Activated T-cell treated with anti-CD3 and anti-CD28 coated beads, Interleukin-2, amount 50 U/mL, for 48 hours (primary cell): ENCODE results near the gene ACOT13.
"Not testable (repeated sequence)": the region's sequence is repeated elsewhere in the genome, so short reads cannot be mapped to it uniquely, and the experiment has no call there.

Experiments used
- DNase-seq, 2 experiments: peaks; one replicate each; pipeline ENCODE4 v3.0.0-alpha.2; 2020

The ACOT13 gene

DNA sequence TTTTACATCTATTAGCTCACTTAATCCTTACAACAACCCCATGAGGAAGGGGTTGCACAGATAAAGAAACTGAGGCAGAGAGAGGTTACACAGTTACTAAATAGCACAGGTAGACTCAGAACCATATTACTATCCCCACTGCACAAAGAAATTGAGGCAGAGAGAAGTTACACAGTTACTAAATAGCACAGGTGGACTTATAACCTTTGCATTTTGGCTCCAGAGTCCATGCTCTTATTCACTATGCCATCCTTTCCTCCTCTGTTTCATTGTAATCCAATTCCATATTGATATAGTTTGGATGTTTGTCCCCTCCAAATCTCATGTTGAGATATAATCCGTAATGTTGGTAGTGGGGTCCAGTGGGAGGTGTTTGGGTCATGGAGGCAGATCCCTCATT lies 3.7 kb upstream of the ACOT13 start:
- no peak for DNase-seq

DNA sequence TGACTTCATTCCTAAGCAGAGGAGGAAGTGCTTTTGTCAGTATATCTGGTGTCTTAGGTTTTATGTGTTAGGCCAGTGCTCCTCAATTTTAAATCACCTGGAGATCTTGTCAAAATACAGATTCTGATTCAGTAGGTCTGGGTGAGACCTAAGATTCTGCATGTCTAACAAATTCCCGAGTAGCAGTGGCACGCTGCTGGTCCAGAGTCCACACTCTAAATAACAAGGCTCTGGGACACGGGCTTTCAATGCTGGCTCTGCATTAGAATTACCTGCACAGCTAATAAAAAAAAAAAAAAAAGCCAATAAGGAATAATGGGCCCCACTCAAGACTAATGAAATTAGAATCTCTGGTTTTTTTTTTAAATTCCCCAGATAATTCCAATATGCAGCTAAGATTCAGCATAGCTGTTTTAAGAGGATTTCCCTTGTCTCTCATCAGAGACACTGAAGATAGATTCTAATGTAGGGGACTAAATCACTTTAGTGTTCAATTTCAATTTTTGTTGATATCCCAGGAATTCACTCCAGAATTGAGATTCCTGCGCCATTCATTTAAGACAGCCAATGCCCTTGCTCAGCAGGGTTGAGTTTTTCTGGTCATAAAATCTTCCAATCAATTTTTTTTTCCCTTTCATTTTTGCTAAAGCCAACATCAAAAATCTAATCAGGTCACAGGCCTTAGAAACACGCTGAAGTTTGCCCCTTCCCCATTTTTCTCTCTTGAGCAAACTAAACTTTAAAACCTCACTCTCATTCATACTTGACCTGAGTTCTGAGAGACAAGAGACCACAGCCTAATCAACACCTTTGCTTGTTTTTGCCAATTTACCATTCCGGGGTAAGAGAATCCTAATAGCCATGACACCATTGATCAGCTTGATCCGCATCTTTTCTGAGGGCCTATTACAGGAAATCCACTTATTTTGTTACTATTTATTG lies 2.6 kb upstream of the ACOT13 start:
- DNase-seq = no peak

GRCh38 chr6:24666097-24666640 lies 708 bp upstream of the ACOT13 start:
- no peak for DNase-seq

DNA sequence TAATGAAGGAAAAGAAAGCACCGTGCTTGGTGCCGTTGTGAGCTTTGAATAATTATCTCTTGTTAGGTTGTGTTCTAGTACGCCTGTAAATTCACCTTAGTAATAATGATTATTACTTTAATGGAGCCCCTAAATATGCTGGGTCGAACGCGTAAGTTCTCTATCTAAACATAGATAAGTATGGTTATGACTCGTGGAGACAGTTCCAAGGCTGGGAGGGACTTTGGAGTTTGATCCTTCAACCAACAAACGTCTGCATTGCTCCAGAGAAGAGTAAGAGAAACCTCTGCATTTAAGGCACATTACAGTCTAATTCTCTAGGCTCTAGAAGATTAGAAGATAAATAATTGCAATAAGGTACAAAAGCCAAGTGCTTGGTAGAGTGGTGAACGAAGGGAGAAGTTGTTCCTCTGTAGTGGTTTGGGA lies 514 bp downstream of the ACOT13 start:
- DNase-seq = no peak

DNA sequence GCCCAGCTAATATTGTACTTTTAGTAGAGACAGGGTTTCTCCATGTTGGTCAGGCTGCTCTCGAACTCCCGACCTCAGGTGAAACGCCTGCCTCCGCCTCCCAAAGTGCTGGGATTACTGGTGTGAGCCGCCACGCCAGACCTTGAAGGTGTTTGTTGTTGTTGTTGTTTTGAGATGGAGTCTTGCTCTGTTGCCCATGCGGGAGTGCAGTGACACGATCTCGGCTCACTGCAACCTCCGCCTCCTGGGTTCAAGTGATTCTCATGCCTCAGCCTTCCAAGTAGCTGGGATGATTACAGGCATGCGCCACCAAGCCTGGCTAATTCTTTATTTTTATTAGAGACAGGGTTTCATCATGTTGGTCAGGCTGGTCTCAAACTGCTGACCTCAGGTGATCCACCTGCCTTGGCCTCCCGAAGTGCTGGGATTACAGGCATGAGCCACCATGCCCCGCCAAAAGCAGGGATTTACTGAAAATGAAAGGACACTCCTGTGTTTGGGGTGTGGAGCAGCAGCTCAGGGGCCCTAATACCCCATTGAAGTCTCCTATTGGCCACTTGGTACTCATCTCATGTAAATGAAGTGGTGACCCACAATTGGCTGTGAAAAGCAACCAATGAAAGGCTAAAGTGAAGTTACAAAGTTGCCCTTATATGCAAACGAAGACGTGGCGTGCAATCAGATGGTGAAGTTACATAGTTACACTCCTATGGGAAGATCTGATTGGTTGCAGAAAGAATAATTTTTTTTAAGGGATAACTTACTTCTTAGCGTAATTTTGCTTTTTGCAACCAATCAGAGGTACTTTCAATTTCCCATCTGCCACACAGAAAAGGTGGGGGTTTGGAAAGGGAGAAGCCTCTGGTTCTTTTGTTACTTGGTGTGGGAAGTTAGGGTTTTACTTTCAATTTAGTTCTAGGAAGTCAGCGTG lies 1.5 kb downstream of the ACOT13 start:
- not testable (repeated sequence) for DNase-seq

DNA sequence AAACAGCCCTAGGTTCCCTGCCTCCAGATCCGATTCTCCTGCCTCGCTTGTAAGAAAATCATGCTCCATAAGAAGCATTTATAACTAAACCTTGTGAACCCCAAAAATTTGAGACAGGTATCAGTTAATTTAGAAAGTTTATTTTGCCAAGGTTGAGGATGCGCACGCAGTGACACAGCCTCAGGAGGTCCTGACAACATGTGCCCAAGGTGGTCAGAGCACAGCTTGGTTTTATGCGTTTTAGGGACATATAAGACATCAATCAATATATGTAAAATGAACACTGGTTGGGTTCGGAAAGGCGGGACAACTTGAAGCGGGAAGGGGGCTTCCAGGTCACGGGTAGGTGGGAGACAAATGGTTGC lies 2.1 kb downstream of the ACOT13 start:
- DNase-seq = no peak

DNA sequence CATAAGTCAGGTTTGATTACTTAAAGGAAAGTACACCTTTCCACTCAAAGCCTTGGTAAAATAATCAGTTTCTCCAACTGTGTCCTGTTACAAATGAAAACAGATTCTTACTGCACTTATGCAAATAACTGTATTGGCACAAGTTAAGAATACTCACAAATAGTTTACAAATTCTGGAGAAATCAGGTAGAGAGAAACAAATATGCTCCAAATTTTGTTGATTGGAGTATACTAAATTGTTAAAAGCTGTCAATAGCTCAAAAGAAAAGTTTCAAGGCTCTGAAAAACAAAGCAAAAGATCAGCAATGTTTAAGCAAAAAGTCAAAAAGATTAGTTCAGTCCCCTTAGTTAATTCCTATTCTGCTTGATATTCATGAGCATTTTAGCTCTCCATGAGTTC lies 3.6 kb downstream of the ACOT13 start:
- DNase-seq = not testable (repeated sequence)

DNA sequence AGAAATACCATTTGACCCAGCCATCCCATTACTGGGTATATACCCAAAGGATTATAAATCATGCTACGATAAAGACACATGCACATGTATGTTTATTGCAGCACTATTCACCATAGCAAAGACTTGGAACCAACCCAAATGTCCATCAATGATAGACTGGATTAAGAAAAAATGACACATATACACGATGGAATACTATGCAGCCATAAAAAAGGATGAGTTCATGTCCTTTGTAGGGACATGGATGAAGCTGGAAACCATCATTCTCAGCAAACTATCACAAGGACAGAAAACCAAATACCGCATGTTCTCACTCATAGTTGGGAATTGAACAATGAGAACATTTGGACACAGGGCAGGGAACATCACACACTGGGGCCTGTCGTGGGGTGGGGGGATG lies 4.2 kb downstream of the ACOT13 start:
- DNase-seq = not testable (repeated sequence)

- DNase-seq = no peak
These were observed 5.8 kb downstream of the ACOT13 start for GRCh38 chr6:24672620-24673182.

GRCh38 chr6:24673625-24674024 lies 6.7 kb downstream of the ACOT13 start:
- DNase-seq = no peak

DNA sequence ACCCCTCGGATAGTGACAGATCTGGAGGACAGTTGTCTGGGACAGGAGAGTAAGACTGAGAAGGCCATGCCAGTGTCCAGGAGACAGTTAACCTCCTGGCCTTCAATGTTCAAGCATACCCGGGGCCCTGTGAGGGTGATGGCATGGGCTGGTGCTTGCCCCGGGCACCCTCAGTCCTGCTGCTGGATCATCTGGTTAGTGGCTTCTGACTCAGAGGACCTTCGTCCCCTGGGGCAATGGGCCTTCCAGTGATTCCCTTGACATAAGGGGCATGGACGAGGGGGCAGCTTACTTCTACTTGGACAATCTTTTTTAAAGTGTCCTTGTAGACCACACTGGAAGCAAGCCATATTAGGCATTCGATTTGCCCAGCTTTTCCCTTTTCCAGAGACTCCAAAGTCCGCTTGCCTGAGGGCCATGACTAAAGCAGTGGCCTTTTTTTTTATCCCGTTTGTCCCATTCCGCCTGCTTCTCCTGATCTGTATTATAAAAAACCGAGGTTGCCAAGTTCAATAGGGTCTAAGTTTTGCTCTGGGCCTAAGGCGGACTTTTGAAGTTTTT lies 12.0 kb downstream of the ACOT13 start:
- not testable (repeated sequence) for DNase-seq

DNA sequence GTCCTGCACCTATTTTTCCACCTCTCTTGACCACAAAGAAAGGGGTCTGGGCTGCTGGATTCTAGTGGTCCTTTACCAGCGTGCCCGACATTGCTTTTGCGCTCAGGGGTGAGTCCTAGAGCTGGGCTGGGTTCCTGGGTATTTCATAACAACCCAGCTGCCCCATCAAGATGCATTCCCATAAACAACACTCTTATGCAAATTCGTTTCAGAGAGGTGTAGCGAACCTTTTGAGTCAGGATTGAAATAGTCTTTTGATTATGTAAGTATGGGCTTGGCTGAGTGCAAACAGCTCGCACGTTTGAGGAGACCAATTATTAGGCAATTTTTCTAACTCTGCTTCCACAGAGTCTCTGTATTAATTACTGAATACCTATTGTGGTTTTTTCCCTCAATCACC lies 13.7 kb downstream of the ACOT13 start:
- DNase-seq = no peak

DNA sequence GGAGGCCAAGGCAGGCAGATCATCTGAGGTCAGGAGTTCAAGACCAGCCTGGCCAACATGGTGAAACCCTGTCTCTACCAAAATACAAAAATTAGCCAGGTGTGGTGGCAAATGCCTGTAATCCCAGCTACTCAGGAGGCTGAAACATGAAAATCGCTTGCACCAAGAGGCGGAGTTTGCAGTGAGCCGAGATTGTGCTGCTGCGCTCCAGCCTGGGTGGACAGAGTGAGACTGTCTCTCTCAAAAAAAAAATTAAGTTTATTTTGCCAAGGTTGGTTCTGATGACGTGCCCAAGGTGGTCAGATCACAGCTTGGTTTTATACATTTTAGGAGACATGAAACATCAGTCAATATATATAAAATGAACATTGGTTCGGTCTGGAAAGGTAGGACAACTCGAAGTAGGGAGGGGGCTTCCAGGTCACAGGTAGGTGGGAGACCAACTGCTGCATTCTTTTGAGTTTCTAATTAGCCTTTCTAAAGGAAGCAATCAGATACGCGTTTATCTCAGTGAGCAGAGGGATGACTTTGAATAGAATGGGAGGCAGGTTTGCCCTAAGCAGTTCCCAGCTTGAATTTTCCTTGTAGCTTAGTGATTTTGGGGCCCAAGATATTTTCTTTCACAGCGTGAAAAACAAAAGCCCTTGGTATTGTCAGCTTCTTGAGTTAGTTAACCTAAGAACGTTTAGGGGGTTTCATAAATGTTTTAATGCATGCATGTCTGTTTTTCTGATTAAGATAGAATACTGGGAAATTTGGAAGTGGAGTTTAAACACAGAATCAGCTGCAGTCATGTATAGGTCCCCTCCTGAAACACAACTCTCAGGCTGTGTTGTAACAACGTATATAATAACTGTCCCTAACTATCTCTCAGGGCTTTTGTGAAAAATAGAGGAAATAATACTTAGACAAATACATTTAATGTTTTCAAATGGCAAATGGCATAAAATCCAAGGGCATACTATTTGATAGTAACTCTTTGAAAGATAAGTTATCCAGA lies 16.7 kb downstream of the ACOT13 start:
- DNase-seq = no peak

GRCh38 chr6:24686408-24686807 lies 19.5 kb downstream of the ACOT13 start:
- DNase-seq = no peak

DNA sequence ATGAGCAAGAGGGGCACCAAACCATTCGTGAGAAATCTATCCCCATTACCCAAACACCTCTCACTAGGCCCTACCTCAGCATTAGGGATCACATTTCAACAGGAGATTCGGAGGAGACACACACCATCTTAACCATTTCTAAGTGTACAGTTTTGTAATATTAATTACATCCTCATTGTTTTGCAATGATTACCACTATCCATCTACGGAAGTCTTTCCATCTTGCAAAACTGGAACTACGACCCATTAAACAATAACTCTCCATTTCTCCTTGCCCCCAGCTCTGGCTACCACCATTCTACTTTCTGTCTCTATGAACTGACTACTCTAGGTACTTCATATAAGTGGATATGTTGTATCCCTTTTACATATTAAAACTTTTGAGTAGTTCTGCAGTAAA lies 20.1 kb downstream of the ACOT13 start:
- DNase-seq = no peak

DNA sequence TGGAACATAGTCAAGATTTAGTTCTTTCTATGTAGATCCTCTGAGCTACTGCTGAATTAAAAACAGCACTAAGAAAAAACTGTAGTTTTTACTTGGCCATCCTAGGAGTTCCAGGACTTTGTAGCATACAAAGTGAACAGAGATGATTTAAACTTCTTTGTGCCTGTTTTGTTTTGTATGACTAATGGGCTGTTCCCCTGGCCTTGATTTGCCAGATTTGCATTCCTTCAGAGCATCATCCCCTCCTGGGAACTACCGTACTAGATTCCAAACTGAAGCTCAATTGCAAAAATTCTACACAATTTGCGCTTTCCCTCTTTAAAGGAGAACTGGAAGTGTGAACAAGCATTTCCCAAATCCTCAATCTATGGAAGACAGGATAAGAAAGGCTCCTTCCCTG lies 23.1 kb downstream of the ACOT13 start:
- no peak for DNase-seq

DNA sequence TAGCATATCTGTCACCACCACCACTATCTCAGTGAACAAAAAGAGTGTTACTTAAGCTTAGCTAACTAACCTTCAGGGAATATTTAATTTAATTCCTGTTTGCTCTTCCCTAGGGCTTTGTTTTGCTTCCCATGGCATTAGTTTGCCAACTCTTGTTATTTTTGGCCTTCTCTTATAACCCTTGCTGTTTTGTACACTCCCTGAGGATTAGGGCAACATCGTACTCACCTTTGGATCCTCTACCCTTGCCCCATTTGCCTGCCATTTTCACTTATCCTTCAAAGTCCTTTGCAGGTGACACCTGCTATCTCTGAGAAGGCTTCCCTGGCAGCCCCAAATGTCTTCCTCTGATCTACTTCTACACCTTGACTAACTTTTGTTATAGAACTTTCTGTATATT lies 23.7 kb downstream of the ACOT13 start:
- DNase-seq = no peak

- no peak for DNase-seq
These were observed 24.7 kb downstream of the ACOT13 start for GRCh38 chr6:24691550-24691949.

GRCh38 chr6:24692003-24692402 lies 25.1 kb downstream of the ACOT13 start:
- DNase-seq = no peak

DNA sequence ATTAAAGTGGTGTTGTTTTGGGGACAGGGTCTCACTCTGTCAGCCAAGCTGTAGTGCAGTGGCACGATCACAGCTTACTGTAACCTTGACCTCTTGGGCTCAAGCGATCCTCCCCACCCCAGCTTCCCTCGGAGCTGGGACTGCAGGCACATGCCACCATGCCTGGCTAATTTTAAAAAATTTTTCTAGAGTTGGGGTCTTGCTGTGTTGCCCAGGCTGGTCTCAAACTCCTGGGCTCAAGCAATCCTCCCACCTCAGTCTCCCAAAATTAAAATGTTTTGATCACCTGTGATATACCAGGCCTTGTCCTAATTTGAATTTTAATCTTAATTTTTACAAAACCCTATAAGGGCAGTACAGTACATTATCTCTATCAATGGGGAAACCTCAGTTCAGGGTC lies 25.5 kb downstream of the ACOT13 start:
- no peak for DNase-seq

DNA sequence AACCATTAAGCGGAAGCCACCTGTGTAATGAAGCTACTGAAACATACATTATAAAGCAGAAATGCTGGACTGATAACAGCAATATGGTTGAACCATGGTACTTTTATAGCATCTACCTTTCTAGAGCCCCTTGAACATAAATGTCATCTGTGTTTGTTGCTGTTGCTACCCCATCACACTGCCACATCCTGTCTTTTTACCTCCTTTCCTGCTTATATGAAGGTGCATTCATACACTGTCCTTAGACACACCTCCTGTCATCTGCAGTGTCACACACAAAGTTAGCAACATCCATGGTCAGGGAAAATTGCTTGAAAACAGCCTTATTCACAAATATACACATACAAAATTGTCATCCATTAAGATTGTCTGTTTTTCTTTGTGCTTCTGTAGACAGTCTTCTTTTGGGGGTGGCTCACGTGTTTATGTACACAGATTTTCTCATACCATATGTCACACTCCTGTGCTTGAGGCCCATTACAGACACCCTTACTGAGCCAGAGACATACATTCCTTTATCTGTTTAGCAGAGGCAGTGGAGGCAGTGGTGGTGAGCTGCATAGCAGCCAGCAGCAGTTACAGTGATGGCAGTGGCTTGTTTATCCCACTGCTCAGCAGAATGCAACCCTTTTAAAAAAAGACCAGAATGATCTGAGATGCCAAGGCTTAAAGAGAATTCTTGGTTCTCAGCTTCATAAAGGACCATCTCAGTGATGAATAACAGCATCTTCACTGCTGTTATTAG lies 26.1 kb downstream of the ACOT13 start:
- DNase-seq = no peak
